Mesenchymal stem cell (in vitro differentiated cells and primary cell): ENCODE results near the gene KIAA1614.

Source experiments
- DNase-seq: peaks from one replicate; pipeline ENCODE4 v3.0.0-alpha.2; 2013
- H2AFZ ChIP-seq: one replicate; pipeline ENCODE4 v1.6.1; 2013; ENCODE audit warnings: low read depth, mild to moderate bottlenecking, control low read depth, inconsistent platforms, low read length, moderate library complexity
- H2AK5ac ChIP-seq: 2 replicates; pipeline ENCODE4 v1.6.1; 2013; ENCODE audit warnings: low read length, moderate library complexity, mild to moderate bottlenecking, inconsistent platforms; ENCODE audit not compliant: severe bottlenecking
- H2BK120ac ChIP-seq: one replicate; pipeline ENCODE4 v1.6.1; 2013; ENCODE audit warnings: low read depth, mild to moderate bottlenecking, inconsistent platforms, low read length, moderate library complexity
- H2BK12ac ChIP-seq, 2 experiments: one replicate each; pipeline ENCODE4 v1.6.1; 2013; ENCODE audit warnings: inconsistent platforms in 2 of 2, low read length in 2 of 2, mild to moderate bottlenecking in 2 of 2, moderate library complexity in 2 of 2, control low read depth in 1 of 2
- H2BK15ac ChIP-seq: one replicate; pipeline ENCODE4 v1.6.1; 2013; ENCODE audit warnings: mild to moderate bottlenecking, low read depth, inconsistent platforms; ENCODE audit not compliant: poor library complexity, severe bottlenecking
- H2BK5ac ChIP-seq: 2 replicates; pipeline ENCODE4 v1.6.1; 2013; ENCODE audit warnings: low read depth, mild to moderate bottlenecking, low read length, control low read depth, inconsistent platforms; ENCODE audit not compliant: poor library complexity, severe bottlenecking
- H3K14ac ChIP-seq, 2 experiments: one replicate each; pipeline ENCODE4 v1.6.1; 2013; ENCODE audit warnings: inconsistent platforms in 2 of 2, low read length in 2 of 2, control low read depth in 1 of 2, mild to moderate bottlenecking in 1 of 2, moderate library complexity in 1 of 2
- H3K18ac ChIP-seq, 2 experiments: one replicate each; pipeline ENCODE4 v1.6.1; 2013; ENCODE audit warnings: inconsistent platforms in 2 of 2, low read length in 2 of 2, control low read depth in 1 of 2, low read depth in 1 of 2, mild to moderate bottlenecking in 1 of 2
- H3K23ac ChIP-seq, 2 experiments: one replicate each; pipeline ENCODE4 v1.6.1; 2013; ENCODE audit warnings: inconsistent platforms in 2 of 2, low read length in 2 of 2, mild to moderate bottlenecking in 2 of 2, moderate library complexity in 2 of 2, control low read depth in 1 of 2
- H3K27ac ChIP-seq: 2 replicates; pipeline ENCODE4 v1.5.1; 2013; ENCODE audit warnings: mild to moderate bottlenecking, moderate library complexity, low read length, control low read depth, inconsistent platforms; ENCODE audit not compliant: poor library complexity, severe bottlenecking
- H3K27me3 ChIP-seq, 2 experiments: 2 replicates each; pipeline versions ENCODE4 v1.6.1 to v1.7.0; 2013; ENCODE audit warnings: low read length in 2 of 2, mild to moderate bottlenecking in 2 of 2, moderate library complexity in 2 of 2, control low read depth in 1 of 2, inconsistent platforms in 1 of 2; ENCODE audit not compliant: control insufficient read depth in 1 of 2, insufficient read depth in 1 of 2
- H3K36me3 ChIP-seq, 2 experiments: 2 replicates each; pipeline versions ENCODE4 v1.6.1 to v1.7.0; 2013; ENCODE audit warnings: low read length in 2 of 2, control low read depth in 1 of 2, inconsistent platforms in 1 of 2, low read depth in 1 of 2, mild to moderate bottlenecking in 1 of 2; ENCODE audit not compliant: insufficient read depth in 2 of 2, control insufficient read depth in 1 of 2
- H3K4ac ChIP-seq, 2 experiments: one replicate each; pipeline ENCODE4 v1.6.1; 2013; ENCODE audit warnings: inconsistent platforms in 2 of 2, low read length in 2 of 2, mild to moderate bottlenecking in 2 of 2, moderate library complexity in 2 of 2, control low read depth in 1 of 2, low read depth in 1 of 2
- H3K4me1 ChIP-seq: 2 replicates; pipeline ENCODE4 v1.6.1; 2013; ENCODE audit warnings: low read depth, low read length, control low read depth; ENCODE audit not compliant: control insufficient read depth, insufficient read depth
- H3K4me2 ChIP-seq: 2 replicates; pipeline ENCODE4 v1.6.1; 2013; ENCODE audit warnings: low read length, mild to moderate bottlenecking, inconsistent platforms; ENCODE audit not compliant: poor library complexity, severe bottlenecking
- H3K4me3 ChIP-seq, 2 experiments: 2 replicates each; pipeline versions ENCODE4 v1.5.1 to v1.7.0; 2013; ENCODE audit warnings: low read length in 2 of 2, mild to moderate bottlenecking in 2 of 2, control low read depth in 1 of 2, low read depth in 1 of 2; ENCODE audit not compliant: insufficient read depth in 1 of 2
- H3K79me1 ChIP-seq: replicated peaks from 2 replicates; pipeline ENCODE4 v1.6.1; 2013; ENCODE audit warnings: mild to moderate bottlenecking, control low read depth, low read length, inconsistent platforms; ENCODE audit not compliant: poor library complexity, severe bottlenecking
- H3K9ac ChIP-seq: 2 replicates; pipeline ENCODE4 v1.7.0; 2013; ENCODE audit warnings: mild to moderate bottlenecking, low read length, moderate library complexity
- H3K9me3 ChIP-seq: 2 replicates; pipeline ENCODE4 v1.7.0; 2013; ENCODE audit warnings: mild to moderate bottlenecking, low read length; ENCODE audit not compliant: control insufficient read depth
- H4K8ac ChIP-seq: one replicate; pipeline ENCODE4 v1.6.1; 2013; ENCODE audit warnings: inconsistent platforms, mild to moderate bottlenecking, low read length, moderate library complexity
- H4K91ac ChIP-seq: one replicate; pipeline ENCODE4 v1.6.1; 2013; ENCODE audit warnings: mild to moderate bottlenecking, low read length, inconsistent platforms
- WGBS: methylation state at CpG from one replicate; pipeline ENCODE4 v1.1.7; 2013; ENCODE audit warnings: mixed read lengths; 5-methylcytosine and 5-hydroxymethylcytosine counted together

The KIAA1614 gene

DNA sequence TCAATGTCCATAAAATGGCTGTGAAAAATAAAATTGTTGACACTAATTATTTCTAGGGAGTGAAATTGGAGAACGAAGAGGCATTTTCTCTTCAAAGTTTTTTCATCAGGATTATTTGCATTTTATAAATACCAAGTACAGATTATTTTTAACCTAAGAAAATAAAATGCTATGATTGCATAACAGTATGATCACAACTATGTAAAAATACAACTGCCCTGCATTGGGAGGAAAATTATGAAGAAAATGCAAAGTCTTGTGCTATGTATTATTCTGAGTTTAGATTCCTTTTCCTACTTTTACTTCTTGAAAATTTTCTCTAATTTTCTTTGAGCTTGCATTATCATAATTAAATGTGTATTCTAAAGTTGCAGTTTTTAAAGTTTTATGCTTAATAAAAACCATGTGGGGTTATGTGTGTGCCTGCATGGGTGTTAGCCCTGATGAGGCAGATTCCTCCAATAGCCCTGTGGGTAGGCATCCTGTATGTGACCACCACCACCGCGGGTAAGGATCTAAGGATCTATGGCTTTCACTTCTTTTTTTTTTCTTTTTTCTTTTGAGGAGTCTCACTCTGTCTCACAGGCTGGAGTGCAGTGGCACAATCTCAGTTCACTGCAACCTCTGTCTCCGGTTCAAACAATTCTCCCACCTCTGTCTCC is 85.3 kb downstream of the KIAA1614 start:
- Histone ChIP-seq H3K36me3 (peaks cover 7 to 37% of the 10 kb centered on the region in 2 experiments), H2AFZ (no peak overlapping the region), H2AK5ac (no peak overlapping the region), H3K14ac (no peak overlapping the region), H3K4me1 (no peaks in the 10 kb centered on the region), H2BK15ac (no peak overlapping the region), H3K18ac (no peak overlapping the region), H3K79me1 (peaks cover 15% of the 10 kb centered on the region), H4K8ac (no peak overlapping the region), H3K4me2 (no peak overlapping the region), H3K27ac (no peak overlapping the region), H2BK120ac (no peak overlapping the region), H4K91ac (no peak overlapping the region), H3K9me3 (no peaks in the 10 kb centered on the region), H2BK5ac (no peak overlapping the region), H3K23ac (no peak overlapping the region), H3K9ac (no peak overlapping the region), H3K4ac (no peak overlapping the region), H3K27me3 (no peaks in the 10 kb centered on the region), H2BK12ac (no peak overlapping the region), H3K4me3 (no peak overlapping the region)
- WGBS: 100% methylated on average over 3 of the region's 4 CpGs
- no peak for DNase-seq
